ENCODE measurements around the gene CERK. TPM values are rescaled to one million over a fixed set of nuclear protein-coding genes. Genes with fewer than 3 reads are reported as not detected.

CERK gene
- total RNA-seq, 2 experiments from 2014 or later, result 38.4 to 41.8 TPM

DNA sequence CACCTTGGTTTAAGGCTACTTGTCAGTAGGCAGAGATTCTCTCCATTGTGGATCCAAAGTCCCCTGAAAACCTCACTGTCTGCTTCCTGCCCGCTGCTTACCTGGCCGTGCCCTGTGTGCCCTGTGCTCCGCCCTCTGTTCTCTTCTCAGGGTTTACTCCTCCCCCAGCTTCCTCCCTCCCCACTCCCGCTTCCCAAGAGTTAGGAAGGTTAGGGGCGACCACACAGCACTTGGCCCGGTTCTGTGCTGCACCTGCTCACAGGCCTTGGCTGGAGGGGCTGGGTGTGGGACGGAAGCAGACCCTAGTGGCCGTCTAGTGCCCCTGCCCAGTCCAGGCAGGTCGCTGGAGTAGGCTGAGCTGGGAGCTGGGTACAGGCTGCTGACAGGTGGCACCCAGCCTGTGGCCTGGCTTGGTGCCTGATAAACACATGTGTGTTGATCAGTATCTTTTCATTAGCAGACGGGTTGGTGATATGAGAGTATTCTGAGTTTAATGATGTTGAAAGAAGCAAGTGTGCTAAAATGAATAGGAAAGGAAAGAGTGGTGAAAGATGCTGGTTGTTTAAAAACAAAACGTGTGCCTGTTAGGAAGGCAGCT is 77.3 kb downstream of the CERK start:
- ATAC-seq, result no peak

DNA sequence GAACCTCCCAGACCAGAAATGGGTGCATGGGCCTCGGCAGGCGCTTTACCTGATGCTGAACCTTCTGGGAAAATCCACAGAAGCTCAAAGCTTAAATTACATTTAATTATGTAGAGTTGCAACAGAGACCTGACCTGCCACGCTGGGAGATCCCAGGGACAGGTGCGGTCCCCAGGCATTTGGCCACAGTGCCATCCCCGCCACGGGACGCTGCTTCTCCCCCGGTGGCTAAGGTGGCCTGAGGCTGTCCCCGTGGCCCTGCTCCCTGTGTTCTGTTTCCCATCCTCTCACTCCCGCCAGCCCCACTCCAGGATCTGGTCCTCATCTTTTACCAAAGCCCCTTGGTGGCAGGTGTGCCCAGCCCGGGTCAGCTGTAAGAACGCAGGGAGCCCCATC is 78.3 kb downstream of the CERK start:
- TF ChIP-seq, protein P1, sequence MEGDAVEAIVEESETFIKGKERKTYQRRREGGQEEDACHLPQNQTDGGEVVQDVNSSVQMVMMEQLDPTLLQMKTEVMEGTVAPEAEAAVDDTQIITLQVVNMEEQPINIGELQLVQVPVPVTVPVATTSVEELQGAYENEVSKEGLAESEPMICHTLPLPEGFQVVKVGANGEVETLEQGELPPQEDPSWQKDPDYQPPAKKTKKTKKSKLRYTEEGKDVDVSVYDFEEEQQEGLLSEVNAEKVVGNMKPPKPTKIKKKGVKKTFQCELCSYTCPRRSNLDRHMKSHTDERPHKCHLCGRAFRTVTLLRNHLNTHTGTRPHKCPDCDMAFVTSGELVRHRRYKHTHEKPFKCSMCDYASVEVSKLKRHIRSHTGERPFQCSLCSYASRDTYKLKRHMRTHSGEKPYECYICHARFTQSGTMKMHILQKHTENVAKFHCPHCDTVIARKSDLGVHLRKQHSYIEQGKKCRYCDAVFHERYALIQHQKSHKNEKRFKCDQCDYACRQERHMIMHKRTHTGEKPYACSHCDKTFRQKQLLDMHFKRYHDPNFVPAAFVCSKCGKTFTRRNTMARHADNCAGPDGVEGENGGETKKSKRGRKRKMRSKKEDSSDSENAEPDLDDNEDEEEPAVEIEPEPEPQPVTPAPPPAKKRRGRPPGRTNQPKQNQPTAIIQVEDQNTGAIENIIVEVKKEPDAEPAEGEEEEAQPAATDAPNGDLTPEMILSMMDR (IDR thresholded peaks at IDR 0.05), result no peak
- ATAC-seq (no peak), DNase-seq (no peak)
- Mint-ChIP-seq H3K36me3 (ENCODE audit: low read depth) (no peaks in the 10 kb centered on the region), H3K4me3 (no peak overlapping the region), H3K9me3 (no peaks in the 10 kb centered on the region), H3K27me3 (no peaks in the 10 kb centered on the region), H3K4me1 (ENCODE audit: low read depth) (peaks cover 21% of the 10 kb centered on the region), H3K27ac (no peak overlapping the region)
- ChIA-PET CTCF (no interaction called here), POLR2A (interaction anchor here (1.3 kb wide), 1 partner anchor 77 kb away, joined by 3 read pairs; no protein-coding TSS in a partner anchor)
- intact Hi-C loops (cut with micrococcal nuclease), result no loop called here

More for the DNA sequence above, 77.3 kb downstream of the CERK start:
- Mint-ChIP-seq H3K4me3 (no peak overlapping the region), H3K27ac (peak overlapping the region; percentile 37), H3K4me1 (ENCODE audit: low read depth) (peaks cover 21% of the 10 kb centered on the region), H3K36me3 (ENCODE audit: low read depth) (peaks cover 2% of the 10 kb centered on the region), H3K9me3 (no peaks in the 10 kb centered on the region), H3K27me3 (no peaks in the 10 kb centered on the region)
- DNase-seq, result no peak
- intact Hi-C loops (cut with micrococcal nuclease), result no loop called here
- CTCF ChIA-PET, result no interaction called here
- POLR2A ChIA-PET, result interaction anchor here (1.3 kb wide), 1 partner anchor 78 kb away, joined by 3 read pairs; no protein-coding TSS in a partner anchor
- TF ChIP-seq, protein P1 (IDR thresholded peaks at IDR 0.05), result no peak

DNA sequence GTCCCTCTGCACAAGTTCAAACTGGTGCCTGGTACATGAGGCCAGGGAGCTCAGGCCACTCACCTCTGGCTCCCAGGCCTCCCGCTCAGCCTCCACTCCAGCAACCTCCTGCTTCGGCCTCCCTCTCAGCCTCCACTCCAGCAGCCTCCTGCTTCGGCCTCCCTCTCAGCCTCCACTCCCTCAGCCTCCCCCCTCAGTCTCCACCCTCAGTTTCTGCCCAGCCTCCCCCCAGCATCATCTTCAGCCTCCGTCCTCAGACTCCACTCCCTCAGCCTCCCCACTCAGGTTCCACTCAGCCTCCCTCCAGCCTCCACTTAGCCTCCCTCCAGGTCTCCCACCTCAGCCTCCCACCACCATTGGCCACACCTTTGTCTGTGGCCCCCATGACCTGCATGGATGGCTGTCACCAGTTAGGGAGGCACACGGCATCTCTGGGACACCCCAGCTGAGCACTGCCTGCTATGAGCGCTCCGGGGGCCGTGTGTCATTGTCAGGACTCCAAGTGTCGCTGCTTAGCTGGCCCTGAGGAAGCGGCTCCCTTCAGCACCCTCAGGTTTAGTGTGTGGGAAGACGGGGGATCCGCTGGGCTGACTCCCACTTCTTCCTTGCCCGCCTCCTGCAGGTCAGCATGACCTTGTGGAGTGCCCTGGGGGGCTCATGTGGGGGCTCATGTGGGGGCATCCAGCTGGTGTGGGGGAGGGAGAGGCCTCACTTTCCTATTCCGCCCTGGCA is 78.8 kb downstream of the CERK start:
- H3K36me3 Mint-ChIP-seq (ENCODE audit: low read depth), result no peaks in the 10 kb centered on the region
- intact Hi-C loops (cut with micrococcal nuclease), result no loop called here
- no peak for ATAC-seq
- no peak for DNase-seq
- H3K27me3 Mint-ChIP-seq, result no peaks in the 10 kb centered on the region
- TF ChIP-seq, protein P1 (IDR thresholded peaks at IDR 0.05), result no peak
- no peaks in the 10 kb centered on the region for H3K9me3 Mint-ChIP-seq
- CTCF ChIA-PET, result no interaction called here
- POLR2A ChIA-PET, result interaction anchor here (1.3 kb wide), 1 partner anchor 77 kb away, joined by 3 read pairs; no protein-coding TSS in a partner anchor
- H3K4me1 Mint-ChIP-seq (ENCODE audit: low read depth), result peaks cover 23% of the 10 kb centered on the region
- no peak overlapping the region for H3K4me3 Mint-ChIP-seq
- no peak overlapping the region for H3K27ac Mint-ChIP-seq

DNA sequence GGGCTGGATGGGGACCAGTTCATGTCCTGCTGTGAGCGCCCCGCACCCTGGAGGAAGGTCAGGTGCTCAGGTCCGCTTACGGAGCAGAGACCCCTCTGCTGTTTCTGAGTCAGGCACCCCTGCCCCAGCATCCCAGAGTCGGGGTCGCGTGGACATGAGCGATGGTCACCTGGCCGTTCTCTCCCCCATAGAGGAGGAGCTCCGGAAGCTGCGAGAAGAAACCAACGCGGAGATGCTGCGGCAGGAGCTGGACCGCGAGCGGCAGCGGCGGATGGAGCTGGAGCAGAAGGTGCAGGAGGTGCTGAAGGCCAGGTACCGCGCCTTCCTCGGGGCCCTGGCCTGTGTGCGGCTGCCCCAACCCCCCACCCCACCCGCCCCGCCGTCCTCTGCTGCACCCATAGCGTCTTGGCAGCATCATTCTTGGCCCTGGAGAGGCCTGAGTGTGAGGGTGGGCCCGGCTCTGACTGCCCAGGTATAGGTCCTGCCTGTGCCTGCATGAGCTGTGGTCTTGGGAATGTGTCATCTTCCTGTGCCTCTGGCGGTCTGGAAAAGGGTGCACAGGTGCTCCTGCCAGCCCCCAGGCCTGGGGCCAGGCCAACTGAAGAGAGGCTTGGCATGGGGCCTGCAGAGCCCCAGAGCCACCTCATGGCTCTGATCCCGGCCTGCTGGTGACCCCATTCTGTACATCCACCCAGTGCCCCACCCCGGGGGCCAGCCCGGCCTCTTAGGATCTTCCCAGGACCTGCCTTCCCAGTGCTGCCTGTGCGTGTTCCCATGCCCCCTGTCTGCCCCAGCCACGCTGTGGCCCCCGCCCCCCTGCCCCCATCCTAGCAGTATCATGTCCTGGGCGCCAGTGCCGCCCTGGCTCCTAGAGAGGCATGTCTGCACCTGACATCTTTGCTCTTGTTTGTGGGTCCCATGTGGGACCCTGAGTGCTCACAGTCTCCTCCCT is 79.8 kb downstream of the CERK start:
- POLR2A ChIA-PET, result interaction anchor here (1.2 kb wide), 1 partner anchor 18 kb away, joined by 3 read pairs; no protein-coding TSS in a partner anchor
- CTCF ChIA-PET, result no interaction called here
- Mint-ChIP-seq H3K4me1 (ENCODE audit: low read depth) (peaks cover 30% of the 10 kb centered on the region), H3K27ac (no peak overlapping the region), H3K36me3 (ENCODE audit: low read depth) (peaks cover 2% of the 10 kb centered on the region), H3K9me3 (no peaks in the 10 kb centered on the region), H3K27me3 (no peaks in the 10 kb centered on the region), H3K4me3 (no peak overlapping the region)
- no peak for ATAC-seq
- intact Hi-C loops (cut with micrococcal nuclease), result no loop called here
- TF ChIP-seq, protein P1 (IDR thresholded peaks at IDR 0.05), result no peak
- DNase-seq, result no peak
